H9 (cell line): Measurements from ENCODE around the gene TRAP1. TPM values are rescaled to one million over a fixed set of nuclear protein-coding genes. Genes with fewer than 3 reads are reported as not detected.

Source experiments
- DNase-seq: peaks from one replicate; pipeline ENCODE4 v3.0.0-alpha.2; 2017
- H2AFZ ChIP-seq: one replicate; pipeline ENCODE4 v1.6.1; 2013; ENCODE audit warnings: mild to moderate bottlenecking, low read length, control low read depth, moderate library complexity
- H2AK5ac ChIP-seq: 2 replicates; pipeline ENCODE4 v1.6.1; 2013; ENCODE audit warnings: low read length, control low read depth, mixed read lengths; ENCODE audit not compliant: insufficient read length
- H2BK120ac ChIP-seq: one replicate; pipeline ENCODE4 v1.6.1; 2013; ENCODE audit warnings: low read depth, mild to moderate bottlenecking, low read length, control low read depth, inconsistent platforms; ENCODE audit not compliant: poor library complexity, severe bottlenecking
- H2BK12ac ChIP-seq: 2 replicates; pipeline ENCODE4 v1.6.1; 2013; ENCODE audit warnings: low read length, control low read depth, mixed read lengths, low read depth; ENCODE audit not compliant: insufficient read length
- H2BK15ac ChIP-seq: 2 replicates; pipeline ENCODE4 v1.6.1; 2013; ENCODE audit warnings: low read depth, low read length, control low read depth
- H2BK20ac ChIP-seq: one replicate; pipeline ENCODE4 v1.6.1; 2013; ENCODE audit warnings: low read depth, mild to moderate bottlenecking, low read length, control low read depth, inconsistent platforms; ENCODE audit not compliant: poor library complexity, severe bottlenecking
- H2BK5ac ChIP-seq: 2 replicates; pipeline ENCODE4 v1.6.1; 2013; ENCODE audit warnings: low read length, control low read depth, mixed read lengths; ENCODE audit not compliant: insufficient read length
- H3K14ac ChIP-seq: 2 replicates; pipeline ENCODE4 v1.6.1; 2013; ENCODE audit warnings: low read length, control low read depth; ENCODE audit not compliant: insufficient read depth
- H3K18ac ChIP-seq: 2 replicates; pipeline ENCODE4 v1.6.1; 2013; ENCODE audit warnings: low read depth, mild to moderate bottlenecking, mixed read lengths, low read length, control low read depth; ENCODE audit not compliant: insufficient read length
- H3K23ac ChIP-seq: 2 replicates; pipeline ENCODE4 v1.6.1; 2013; ENCODE audit warnings: low read length, control low read depth, mixed read lengths, low read depth; ENCODE audit not compliant: insufficient read length
- H3K23me2 ChIP-seq: 2 replicates; pipeline ENCODE4 v1.6.1; 2013; ENCODE audit warnings: low read depth, mild to moderate bottlenecking, mixed read lengths, low read length, control low read depth; ENCODE audit not compliant: insufficient read length, poor library complexity, severe bottlenecking
- H3K27ac ChIP-seq: 2 replicates; pipeline ENCODE4 v1.5.1; 2013; ENCODE audit warnings: low read length, control low read depth, mixed read lengths, low read depth; ENCODE audit not compliant: insufficient read length
- H3K27me3 ChIP-seq: 2 replicates; pipeline ENCODE4 v1.6.1; 2013; ENCODE audit warnings: low read length, control low read depth, inconsistent platforms; ENCODE audit not compliant: insufficient read depth
- H3K4ac ChIP-seq: 2 replicates; pipeline ENCODE4 v1.6.1; 2013; ENCODE audit warnings: low read depth, mild to moderate bottlenecking, control low read depth, inconsistent platforms, low read length, moderate library complexity
- H3K4me1 ChIP-seq: 2 replicates; pipeline ENCODE4 v1.6.1; 2013; ENCODE audit warnings: low read length, control low read depth, inconsistent platforms; ENCODE audit not compliant: insufficient read depth
- H3K4me2 ChIP-seq: 2 replicates; pipeline ENCODE4 v1.6.1; 2013; ENCODE audit warnings: low read length, control low read depth, mixed read lengths; ENCODE audit not compliant: insufficient read length, insufficient read depth
- H3K56ac ChIP-seq: 2 replicates; pipeline ENCODE4 v1.6.1; 2013; ENCODE audit warnings: low read depth, mild to moderate bottlenecking, mixed read lengths, low read length, control low read depth; ENCODE audit not compliant: insufficient read length
- H3K79me1 ChIP-seq: 2 replicates; pipeline ENCODE4 v1.6.1; 2013; ENCODE audit warnings: low read depth, mild to moderate bottlenecking, moderate library complexity, low read length, control low read depth, inconsistent platforms; ENCODE audit not compliant: insufficient read depth, poor library complexity, severe bottlenecking
- H3K79me2 ChIP-seq: 2 replicates; pipeline ENCODE4 v1.6.1; 2013; ENCODE audit warnings: low read length, control low read depth, inconsistent platforms; ENCODE audit not compliant: insufficient read depth
- H3K9ac ChIP-seq: 2 replicates; pipeline ENCODE4 v1.6.1; 2013; ENCODE audit warnings: low read length, control low read depth, mixed read lengths; ENCODE audit not compliant: insufficient read length; ENCODE audit errors: extremely low read depth
- H3K9me3 ChIP-seq: one replicate; pipeline ENCODE4 v1.6.1; 2013; ENCODE audit warnings: low read depth, low read length, inconsistent platforms; ENCODE audit not compliant: control insufficient read depth
- H3T11ph ChIP-seq: one replicate; pipeline ENCODE4 v1.6.1; 2013; ENCODE audit warnings: mild to moderate bottlenecking, low read length, control low read depth, inconsistent platforms
- H4K20me1 ChIP-seq: one replicate; pipeline ENCODE4 v1.6.1; 2013; ENCODE audit not compliant: control insufficient read depth, insufficient read length, insufficient read depth
- H4K5ac ChIP-seq: 2 replicates; pipeline ENCODE4 v1.6.1; 2013; ENCODE audit warnings: low read depth, mild to moderate bottlenecking, mixed read lengths, low read length, control low read depth; ENCODE audit not compliant: insufficient read length
- H4K8ac ChIP-seq: replicated peaks from 2 replicates; pipeline ENCODE4 v1.6.1; 2013; ENCODE audit warnings: low read length, control low read depth, mixed read lengths, low read depth; ENCODE audit not compliant: insufficient read length
- H4K91ac ChIP-seq: 2 replicates; pipeline ENCODE4 v1.6.1; 2013; ENCODE audit warnings: low read depth, mild to moderate bottlenecking, moderate library complexity, mixed read lengths, low read length, control low read depth; ENCODE audit not compliant: insufficient read length
- H3K27ac Mint-ChIP-seq, 3 experiments: 2 replicates in 2 of 3; 3 replicates in 1 of 3; pipeline ENCODE4 v1.8.0; 2020 to 2021; ENCODE audit warnings: mixed read lengths in 3 of 3, mild to moderate bottlenecking in 1 of 3, moderate library complexity in 1 of 3
- H3K27me3 Mint-ChIP-seq: 2 replicates; pipeline ENCODE4 v1.8.0; 2021; ENCODE audit warnings: low read depth, mild to moderate bottlenecking, moderate library complexity, mixed read lengths
- H3K36me3 Mint-ChIP-seq, 3 experiments: 2 replicates in 2 of 3; 3 replicates in 1 of 3; pipeline ENCODE4 v1.8.0; 2020 to 2021; ENCODE audit warnings: low read depth in 3 of 3, mixed read lengths in 3 of 3; ENCODE audit not compliant: insufficient read depth in 1 of 3
- H3K4me1 Mint-ChIP-seq, 2 experiments: 2 replicates each; pipeline ENCODE4 v1.8.0; 2020; ENCODE audit warnings: mixed read lengths in 2 of 2
- H3K4me3 Mint-ChIP-seq, 2 experiments: 2 replicates in 1 of 2; 3 replicates in 1 of 2; pipeline ENCODE4 v1.8.0; 2020 to 2021; ENCODE audit warnings: mild to moderate bottlenecking in 2 of 2, mixed read lengths in 2 of 2, moderate library complexity in 1 of 2
- H3K9me3 Mint-ChIP-seq, 2 experiments: 2 replicates in 1 of 2; 3 replicates in 1 of 2; pipeline ENCODE4 v1.8.0; 2020; ENCODE audit warnings: mild to moderate bottlenecking in 2 of 2, mixed read lengths in 2 of 2, moderate library complexity in 1 of 2
- WGBS: extraction: QIAGEN DNeasy Blood & Tissue Kit; methylation state at CpG from one replicate; pipeline ENCODE4 v1.1.7; 2013; ENCODE audit warnings: missing lambda C conversion rate, low lambda C conversion rate, mixed read lengths; ENCODE audit not compliant: insufficient read length; ENCODE audit errors: extremely low coverage; 5-methylcytosine and 5-hydroxymethylcytosine counted together
- total RNA-seq: library from RNA; stranded (reverse); gene quantifications from 2 replicates; pipeline ENCODE4 v1.2.1, GENCODE V29; 2021
- TF ChIP-seq, protein P1 (sequence below): fragments of 200-600 bp; sonication (generic); conservative IDR thresholded peaks from 3 replicates; pipeline ENCODE4 v1.8.0; 2021; ENCODE audit warnings: antibody characterized with exemption, mild to moderate bottlenecking

TRAP1 gene
- total RNA-seq, 1 experiment from 2014 or later = 211 TPM

DNA sequence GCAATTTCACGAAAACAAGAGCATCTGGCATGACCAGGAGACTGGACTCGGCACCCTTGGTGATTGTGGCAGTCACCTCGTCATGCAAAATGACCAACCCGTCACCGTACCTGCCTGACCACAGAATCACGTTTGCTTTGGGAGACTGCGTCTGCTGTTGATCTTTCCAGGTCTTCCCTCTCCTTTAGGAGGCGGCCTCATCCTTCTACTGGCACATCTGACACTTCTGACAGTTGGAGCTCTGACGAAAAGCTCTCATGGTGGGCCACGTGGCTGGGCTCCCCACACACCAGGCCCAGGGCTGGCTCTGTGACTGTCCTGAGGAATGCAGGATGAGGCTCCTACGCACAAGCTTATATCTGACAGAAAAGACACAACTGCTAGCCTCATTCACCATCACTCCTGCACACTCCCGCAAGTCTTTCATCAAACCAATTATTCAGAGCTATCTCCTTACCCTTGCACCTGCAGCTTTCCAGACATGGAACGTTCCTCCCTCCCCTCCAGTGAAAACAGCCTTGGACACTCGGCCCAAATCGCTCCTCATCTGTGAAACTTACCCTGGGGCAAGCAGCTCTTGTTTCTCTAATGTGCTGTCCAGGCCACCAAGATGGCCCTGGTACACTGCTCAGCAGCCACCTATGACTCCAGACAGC is 3.6 kb downstream of the TRAP1 start:
- Histone ChIP-seq H2BK20ac (no peak overlapping the region), H4K20me1 (no peaks in the 10 kb centered on the region), H3K56ac (no peak overlapping the region), H4K8ac (no peak overlapping the region), H2AK5ac (no peak overlapping the region), H3K27ac (no peak overlapping the region), H3K9me3 (no peaks in the 10 kb centered on the region), H4K5ac (no peak overlapping the region), H3T11ph (no peak overlapping the region), H2BK120ac (no peak overlapping the region), H2AFZ (no peak overlapping the region), H3K4me1 (no peaks in the 10 kb centered on the region), H3K27me3 (no peaks in the 10 kb centered on the region), H3K23ac (no peak overlapping the region), H3K9ac (no peak overlapping the region), H2BK5ac (no peak overlapping the region), H3K14ac (no peak overlapping the region), H3K79me1 (peaks cover 2% of the 10 kb centered on the region), H2BK15ac (no peak overlapping the region), H3K23me2 (peaks cover 8% of the 10 kb centered on the region), H3K4me2 (no peak overlapping the region), H4K91ac (no peak overlapping the region), H3K4ac (no peak overlapping the region), H3K79me2 (peaks cover 21% of the 10 kb centered on the region; the same call in 1 of the 2 replicates), H2BK12ac (no peak overlapping the region), H3K18ac (no peak overlapping the region)
- Mint-ChIP-seq H3K9me3 (no peaks in the 10 kb centered on the region; a peak in 1 of 5 replicates), H3K36me3 (peaks cover 10 to 47% (median 24%) of the 10 kb centered on the region in 3 experiments; a peak in 6 of 7 replicates), H3K27ac (peak overlapping the region; percentile 62 to 83 (median 74); a peak in 5 of 7 replicates), H3K4me1 (peaks cover 28 to 30% of the 10 kb centered on the region in 2 experiments), H3K4me3 (peak overlapping the region in 1 of 2 experiments; percentile 37; a peak in 1 of 5 replicates), H3K27me3 (no peaks in the 10 kb centered on the region; the same call in 1 of the 2 replicates)
- TF ChIP-seq, protein P1, sequence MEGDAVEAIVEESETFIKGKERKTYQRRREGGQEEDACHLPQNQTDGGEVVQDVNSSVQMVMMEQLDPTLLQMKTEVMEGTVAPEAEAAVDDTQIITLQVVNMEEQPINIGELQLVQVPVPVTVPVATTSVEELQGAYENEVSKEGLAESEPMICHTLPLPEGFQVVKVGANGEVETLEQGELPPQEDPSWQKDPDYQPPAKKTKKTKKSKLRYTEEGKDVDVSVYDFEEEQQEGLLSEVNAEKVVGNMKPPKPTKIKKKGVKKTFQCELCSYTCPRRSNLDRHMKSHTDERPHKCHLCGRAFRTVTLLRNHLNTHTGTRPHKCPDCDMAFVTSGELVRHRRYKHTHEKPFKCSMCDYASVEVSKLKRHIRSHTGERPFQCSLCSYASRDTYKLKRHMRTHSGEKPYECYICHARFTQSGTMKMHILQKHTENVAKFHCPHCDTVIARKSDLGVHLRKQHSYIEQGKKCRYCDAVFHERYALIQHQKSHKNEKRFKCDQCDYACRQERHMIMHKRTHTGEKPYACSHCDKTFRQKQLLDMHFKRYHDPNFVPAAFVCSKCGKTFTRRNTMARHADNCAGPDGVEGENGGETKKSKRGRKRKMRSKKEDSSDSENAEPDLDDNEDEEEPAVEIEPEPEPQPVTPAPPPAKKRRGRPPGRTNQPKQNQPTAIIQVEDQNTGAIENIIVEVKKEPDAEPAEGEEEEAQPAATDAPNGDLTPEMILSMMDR = no peak
- WGBS = no CpG with 5 or more reads among the region's 15 CpGs
- DNase-seq = no peak
